Measurements from ENCODE around the gene PIK3C3.
"Not testable (repeated sequence)": the region's sequence is repeated elsewhere in the genome, so short reads cannot be mapped to it uniquely, and the experiment has no call there.

PIK3C3 gene

DNA sequence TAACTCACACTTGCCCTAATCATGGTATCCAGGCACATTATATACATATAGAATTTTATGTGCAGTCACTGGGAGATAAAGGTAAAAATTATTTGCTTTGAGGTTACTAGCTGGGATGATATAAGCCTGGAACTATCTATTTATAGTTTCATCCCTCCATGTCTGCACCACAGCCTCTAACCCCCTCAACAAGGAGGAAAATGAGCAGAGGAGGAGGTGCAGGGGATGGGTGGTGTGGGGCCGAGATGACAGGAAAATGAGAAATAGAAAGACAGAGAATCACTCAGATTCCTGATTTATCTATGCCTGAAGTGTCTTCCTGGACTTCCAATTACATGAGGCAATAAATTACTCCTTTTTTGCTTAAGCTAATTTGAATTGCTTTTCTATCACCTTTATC is 145.2 kb downstream of the PIK3C3 start:
- DNase-seq (ENCODE audit: insufficient read length, low spot score) (no peak), FAIRE-seq (no peak)
- TF ChIP-seq, protein P1, sequence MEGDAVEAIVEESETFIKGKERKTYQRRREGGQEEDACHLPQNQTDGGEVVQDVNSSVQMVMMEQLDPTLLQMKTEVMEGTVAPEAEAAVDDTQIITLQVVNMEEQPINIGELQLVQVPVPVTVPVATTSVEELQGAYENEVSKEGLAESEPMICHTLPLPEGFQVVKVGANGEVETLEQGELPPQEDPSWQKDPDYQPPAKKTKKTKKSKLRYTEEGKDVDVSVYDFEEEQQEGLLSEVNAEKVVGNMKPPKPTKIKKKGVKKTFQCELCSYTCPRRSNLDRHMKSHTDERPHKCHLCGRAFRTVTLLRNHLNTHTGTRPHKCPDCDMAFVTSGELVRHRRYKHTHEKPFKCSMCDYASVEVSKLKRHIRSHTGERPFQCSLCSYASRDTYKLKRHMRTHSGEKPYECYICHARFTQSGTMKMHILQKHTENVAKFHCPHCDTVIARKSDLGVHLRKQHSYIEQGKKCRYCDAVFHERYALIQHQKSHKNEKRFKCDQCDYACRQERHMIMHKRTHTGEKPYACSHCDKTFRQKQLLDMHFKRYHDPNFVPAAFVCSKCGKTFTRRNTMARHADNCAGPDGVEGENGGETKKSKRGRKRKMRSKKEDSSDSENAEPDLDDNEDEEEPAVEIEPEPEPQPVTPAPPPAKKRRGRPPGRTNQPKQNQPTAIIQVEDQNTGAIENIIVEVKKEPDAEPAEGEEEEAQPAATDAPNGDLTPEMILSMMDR (IDR thresholded peaks at IDR 0.05; ENCODE audit: insufficient read depth, missing control alignments), result no peak

DNA sequence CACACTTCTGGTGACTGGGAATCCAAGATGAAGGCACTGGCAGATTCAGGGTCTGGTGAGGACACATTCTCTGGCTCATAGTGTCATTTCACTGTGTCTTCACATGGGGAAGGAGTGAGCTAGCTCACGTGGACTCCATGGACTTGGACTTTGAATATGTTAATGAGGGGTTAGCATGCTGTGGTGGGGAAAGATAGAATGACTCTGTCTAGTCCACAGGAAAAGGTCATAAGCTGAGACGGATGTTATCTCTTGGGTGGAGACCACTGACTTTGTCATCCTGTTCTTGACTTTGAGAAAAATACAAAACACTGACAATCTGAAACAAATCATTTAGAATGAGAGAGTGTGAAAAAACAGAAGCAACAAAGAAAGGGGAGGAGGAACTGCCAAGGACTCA is 145.9 kb downstream of the PIK3C3 start:
- TF ChIP-seq, protein P1 (IDR thresholded peaks at IDR 0.05; ENCODE audit: insufficient read depth, missing control alignments), result no peak
- DNase-seq (ENCODE audit: insufficient read length, low spot score), result no peak
- peak; percentile 86 for FAIRE-seq

DNA sequence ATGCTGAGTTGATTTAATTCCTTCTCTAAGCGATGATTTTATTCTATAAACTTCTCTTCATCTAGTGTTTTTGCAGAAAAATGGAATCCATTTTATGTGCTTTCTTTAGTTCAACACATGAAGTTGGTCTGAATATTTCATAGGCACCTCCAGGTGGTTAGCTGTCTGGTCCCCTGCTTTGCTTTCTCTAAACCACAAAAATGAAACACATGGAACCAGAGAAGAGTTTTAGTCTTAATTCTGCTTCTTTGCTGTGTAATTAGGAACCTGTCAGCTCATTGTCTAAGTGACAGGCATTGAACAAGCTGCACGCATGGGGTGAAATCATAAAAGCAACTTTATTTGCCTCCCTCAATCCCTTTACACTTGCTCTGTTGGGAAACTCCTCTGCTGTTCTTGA is 150.4 kb downstream of the PIK3C3 start:
- FAIRE-seq, result no peak
- TF ChIP-seq, protein P1 (IDR thresholded peaks at IDR 0.05; ENCODE audit: insufficient read depth, missing control alignments), result no peak
- DNase-seq (ENCODE audit: insufficient read length, low spot score), result no peak

DNA sequence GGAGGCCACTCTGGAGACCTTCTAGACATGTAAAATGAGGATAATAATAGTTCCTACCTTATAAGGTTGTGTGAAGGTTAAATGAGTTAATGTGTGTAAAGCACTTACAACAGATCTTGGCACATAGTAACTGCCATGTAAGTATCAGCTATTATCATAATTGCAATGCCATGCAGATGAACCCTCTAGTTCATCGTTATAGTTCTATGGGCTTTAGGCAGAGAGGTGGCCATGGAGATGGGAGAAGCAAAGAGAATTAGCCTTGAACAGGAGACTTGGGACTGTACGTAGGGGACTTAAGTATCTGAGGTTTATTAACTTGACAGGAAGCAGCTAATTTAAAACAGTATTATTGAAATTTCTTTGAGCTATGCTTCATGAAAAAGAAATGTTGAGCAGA is 151.8 kb downstream of the PIK3C3 start:
- TF ChIP-seq, protein P1 (IDR thresholded peaks at IDR 0.05; ENCODE audit: insufficient read depth, missing control alignments), result no peak
- FAIRE-seq (no peak), DNase-seq (ENCODE audit: insufficient read length, low spot score) (no peak)

DNA sequence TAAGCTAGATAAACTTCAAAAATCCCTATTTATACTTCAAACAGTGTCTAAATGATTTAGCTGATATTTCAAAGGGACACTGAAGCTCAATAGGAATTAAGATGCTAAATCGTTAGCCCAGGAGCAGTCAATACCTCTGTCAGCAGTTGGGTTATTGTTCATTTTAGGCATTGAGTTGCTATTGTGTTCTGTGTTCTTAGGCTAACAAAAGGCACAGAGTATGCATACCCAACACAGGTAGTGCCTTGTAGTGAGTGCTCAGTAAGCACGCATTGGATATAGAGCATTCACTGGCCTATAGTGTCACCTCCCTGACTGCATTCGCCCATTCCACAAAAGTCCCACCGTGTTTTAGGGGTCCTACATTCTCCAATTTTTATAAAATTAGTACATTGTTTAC is 152.3 kb downstream of the PIK3C3 start:
- TF ChIP-seq, protein P1 (IDR thresholded peaks at IDR 0.05; ENCODE audit: insufficient read depth, missing control alignments), result no peak
- no peak for DNase-seq (ENCODE audit: insufficient read length, low spot score)
- peak; percentile 84 for FAIRE-seq

DNA sequence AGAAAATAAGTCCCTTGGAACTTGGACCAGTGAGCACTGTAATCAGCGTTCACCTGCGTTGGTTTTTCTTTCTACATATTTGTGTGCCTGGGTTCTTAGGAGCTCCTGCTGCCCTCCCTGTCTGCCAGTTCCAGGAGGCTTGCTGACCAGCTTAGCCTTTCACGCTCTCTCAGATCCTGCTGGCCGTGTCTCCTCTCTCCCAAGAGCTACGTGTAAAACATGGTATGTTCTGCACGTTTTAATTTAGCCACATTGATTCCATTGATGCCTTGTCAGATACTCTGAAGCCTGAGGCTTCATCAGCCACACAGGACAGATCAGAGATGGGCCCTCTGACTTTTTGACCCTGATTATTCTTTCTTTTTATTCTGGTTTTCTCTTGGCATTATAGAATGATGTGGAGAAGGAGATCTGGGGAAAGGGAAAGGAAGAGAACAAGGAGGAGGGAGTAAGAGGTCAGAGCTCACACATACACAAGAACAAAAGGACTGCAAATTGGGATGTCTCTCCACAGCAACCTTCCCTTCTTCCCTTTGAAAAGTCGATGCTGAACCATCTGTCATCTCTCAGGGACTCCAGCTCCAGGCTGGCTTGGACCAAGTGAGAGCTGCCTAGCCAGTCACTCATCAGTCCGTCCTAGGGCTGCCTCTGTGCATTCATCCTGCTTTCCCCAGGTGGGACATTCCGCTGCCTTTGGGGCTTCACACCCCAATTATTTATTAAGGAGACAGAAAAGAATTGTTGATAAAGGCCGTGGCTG is 152.8 kb downstream of the PIK3C3 start:
- TF ChIP-seq, protein P1 (IDR thresholded peaks at IDR 0.05; ENCODE audit: insufficient read depth, missing control alignments), result no peak
- peak; percentile 41 for FAIRE-seq

DNA sequence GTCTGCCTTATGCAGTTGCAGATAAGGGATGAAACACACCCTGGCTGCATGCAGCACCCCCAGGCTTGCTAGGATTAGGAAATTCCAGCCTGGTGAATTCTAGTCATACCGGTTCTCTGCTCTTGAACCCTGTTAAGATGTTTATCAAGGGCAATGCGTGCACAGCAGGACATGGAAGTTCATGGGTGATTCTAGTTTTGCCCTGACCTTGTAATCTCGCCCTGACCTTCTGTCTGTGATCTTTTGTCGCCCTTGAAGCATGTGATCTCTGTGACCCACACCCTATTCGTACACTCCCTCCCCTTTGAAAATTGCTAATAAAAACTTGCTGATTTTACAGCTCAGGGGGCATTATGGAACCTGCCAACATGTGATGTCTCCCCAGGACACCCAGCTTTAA is 157.1 kb downstream of the PIK3C3 start:
- not testable (repeated sequence) for DNase-seq (ENCODE audit: insufficient read length, low spot score); FAIRE-seq

More for the DNA sequence above, 152.8 kb downstream of the PIK3C3 start:
- no peak for DNase-seq (ENCODE audit: insufficient read length, low spot score)
